Testis (tissue), 2 donors: ENCODE results near the gene L3MBTL4.

ENCODE experiments used
- POLR2A ChIP-seq: fragments of 450-650 bp; IDR thresholded peaks from one replicate; pipeline ENCODE4 v1.6.1; 2017; ENCODE audit warnings: antibody characterized with exemption, mild to moderate bottlenecking, moderate library complexity
- TF ChIP-seq, protein P1 (sequence below), 3 experiments: fragments of 450-650 bp in 2 of 3; fragments of 200-600 bp in 1 of 3; sonication (generic) in 1 of 3; IDR thresholded peaks; one replicate each; pipeline ENCODE4 v1.5.1; 2016 to 2019; ENCODE audit warnings: antibody characterized with exemption in 3 of 3, mild to moderate bottlenecking in 2 of 3, moderate library complexity in 1 of 3

DNA sequence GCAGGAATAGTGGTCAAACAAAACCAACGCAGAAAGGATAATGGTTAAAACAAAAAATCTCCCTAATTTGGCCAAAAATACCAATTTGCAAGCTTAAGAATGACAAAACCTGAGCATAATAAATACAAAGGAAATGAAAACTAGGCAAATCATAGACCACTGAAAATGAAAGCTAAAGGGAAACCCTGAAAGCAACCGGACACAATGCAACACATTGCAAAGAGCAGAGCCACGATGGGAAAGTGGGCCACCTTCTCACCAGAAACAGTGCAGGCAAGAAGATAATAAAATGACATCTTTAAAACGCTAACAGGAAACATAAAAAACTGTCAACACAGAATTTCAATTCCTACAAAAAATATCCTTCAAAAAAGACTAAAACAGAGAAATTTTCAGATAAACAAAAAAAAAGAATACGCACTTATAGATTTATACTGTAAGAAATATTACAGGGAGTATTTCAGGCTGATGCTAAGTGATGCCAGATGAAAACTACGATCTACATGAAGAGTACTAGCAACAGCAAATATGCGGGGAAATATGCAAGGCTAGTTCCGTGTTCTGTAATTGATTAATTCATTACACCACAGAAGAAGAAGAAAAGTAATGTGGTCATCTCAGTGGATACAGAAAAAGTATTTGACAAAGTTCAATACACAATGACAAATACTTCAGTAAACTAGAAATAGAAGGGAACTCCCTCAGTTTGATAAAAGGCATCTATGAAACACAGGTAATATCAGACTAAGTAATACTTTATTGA lies 239.5 kb downstream of the L3MBTL4 start:
- TF ChIP-seq, protein P1, sequence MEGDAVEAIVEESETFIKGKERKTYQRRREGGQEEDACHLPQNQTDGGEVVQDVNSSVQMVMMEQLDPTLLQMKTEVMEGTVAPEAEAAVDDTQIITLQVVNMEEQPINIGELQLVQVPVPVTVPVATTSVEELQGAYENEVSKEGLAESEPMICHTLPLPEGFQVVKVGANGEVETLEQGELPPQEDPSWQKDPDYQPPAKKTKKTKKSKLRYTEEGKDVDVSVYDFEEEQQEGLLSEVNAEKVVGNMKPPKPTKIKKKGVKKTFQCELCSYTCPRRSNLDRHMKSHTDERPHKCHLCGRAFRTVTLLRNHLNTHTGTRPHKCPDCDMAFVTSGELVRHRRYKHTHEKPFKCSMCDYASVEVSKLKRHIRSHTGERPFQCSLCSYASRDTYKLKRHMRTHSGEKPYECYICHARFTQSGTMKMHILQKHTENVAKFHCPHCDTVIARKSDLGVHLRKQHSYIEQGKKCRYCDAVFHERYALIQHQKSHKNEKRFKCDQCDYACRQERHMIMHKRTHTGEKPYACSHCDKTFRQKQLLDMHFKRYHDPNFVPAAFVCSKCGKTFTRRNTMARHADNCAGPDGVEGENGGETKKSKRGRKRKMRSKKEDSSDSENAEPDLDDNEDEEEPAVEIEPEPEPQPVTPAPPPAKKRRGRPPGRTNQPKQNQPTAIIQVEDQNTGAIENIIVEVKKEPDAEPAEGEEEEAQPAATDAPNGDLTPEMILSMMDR (IDR thresholded peaks at IDR 0.05) = no peak
- TF ChIP-seq POLR2A = no peak
